HG03025 (cell line): ENCODE measurements around the gene SIPA1L3.

Source experiments
- ATAC-seq: cut with Tn5 transposase; IDR thresholded peaks from one replicate; pipeline ENCODE4 v1.9.1; 2021; ENCODE audit warnings: mild to moderate bottlenecking, moderate library complexity; ENCODE audit not compliant: unreplicated experiment, low FRiP score

SIPA1L3 gene

GRCh38 chr19:37991176-37991835 lies 84.3 kb downstream of the SIPA1L3 start:
- no peak for ATAC-seq

GRCh38 chr19:37991841-37992248 lies 84.8 kb downstream of the SIPA1L3 start:
- ATAC-seq: no peak

- no peak for ATAC-seq
Measured at GRCh38 chr19:37992761-37993160, 85.8 kb downstream of the SIPA1L3 start.

GRCh38 chr19:37994823-37995130 lies 87.8 kb downstream of the SIPA1L3 start:
- no peak for ATAC-seq

- no peak for ATAC-seq
Measured at GRCh38 chr19:37995346-37995745, 88.3 kb downstream of the SIPA1L3 start.

- ATAC-seq: no peak
Measured at GRCh38 chr19:37997911-37998344, 90.9 kb downstream of the SIPA1L3 start.

GRCh38 chr19:37998801-37999308 lies 91.8 kb downstream of the SIPA1L3 start:
- ATAC-seq: no peak

GRCh38 chr19:37999309-38000213 lies 92.6 kb downstream of the SIPA1L3 start:
- ATAC-seq: no peak

GRCh38 chr19:38001158-38001781 lies 94.3 kb downstream of the SIPA1L3 start:
- ATAC-seq: no peak

- ATAC-seq: no peak
Measured at GRCh38 chr19:38003438-38004185, 96.6 kb downstream of the SIPA1L3 start.

GRCh38 chr19:38004186-38004520 lies 97.1 kb downstream of the SIPA1L3 start:
- no peak for ATAC-seq

- ATAC-seq: peak; percentile 68
Measured at GRCh38 chr19:38004521-38005223, 97.7 kb downstream of the SIPA1L3 start.

- ATAC-seq: no peak
Measured at GRCh38 chr19:38005224-38005614, 98.2 kb downstream of the SIPA1L3 start.

GRCh38 chr19:38006361-38007045 lies 99.5 kb downstream of the SIPA1L3 start:
- no peak for ATAC-seq

- ATAC-seq: no peak
Measured at GRCh38 chr19:38009650-38010242, 102.7 kb downstream of the SIPA1L3 start.

GRCh38 chr19:38011426-38011825 lies 104.4 kb downstream of the SIPA1L3 start:
- ATAC-seq: no peak

GRCh38 chr19:38012290-38012689 lies 105.3 kb downstream of the SIPA1L3 start:
- no peak for ATAC-seq

- no peak for ATAC-seq
Measured at GRCh38 chr19:38012944-38013343, 105.9 kb downstream of the SIPA1L3 start.

- ATAC-seq: no peak
Measured at GRCh38 chr19:38013913-38014580, 107.0 kb downstream of the SIPA1L3 start.
